Measurements from ENCODE around the gene MBNL2. TPM values are rescaled to one million over a fixed set of nuclear protein-coding genes. Genes with fewer than 3 reads are reported as not detected.

Gene MBNL2
- total and polyA plus RNA-seq, 2 of the 4 experiments (the other 2 are of a cell fraction) = 26.9 to 103 TPM

GRCh38 chr13:97193577-97193976, 28.6 kb upstream of the MBNL2 start:
- Histone ChIP-seq H3K4me1 (ENCODE audit: control insufficient read depth, insufficient read depth, low read length) (peaks cover 13% of the 10 kb centered on the region), H2BK20ac (ENCODE audit: low read depth, low read length) (peak overlapping the region; percentile 91; the same call in 1 of the 2 replicates), H3K4me2 (ENCODE audit: low read depth, low read length) (no peak overlapping the region), H2AK9ac (replicated peaks; ENCODE audit: low read depth, low read length, poor library complexity) (no peak overlapping the region), H4K20me1 (ENCODE audit: insufficient read depth, low read length) (no peaks in the 10 kb centered on the region), H3K14ac (replicated peaks; ENCODE audit: low read depth, low read length) (peak overlapping the region; percentile 61), H4K5ac (ENCODE audit: low read depth, low read length) (peak overlapping the region; percentile 59; the same call in 1 of the 2 replicates), H3K18ac (ENCODE audit: low read depth, low read length) (peak overlapping the region; percentile 24; the same call in 1 of the 2 replicates), H2BK15ac (ENCODE audit: low read depth, low read length) (peak overlapping the region; percentile 92), H3K27ac (ENCODE audit: insufficient read depth, low read length) (no peak overlapping the region), H2BK120ac (ENCODE audit: low read depth, low read length) (peak overlapping the region; percentile 85), H3K9me3 (ENCODE audit: control insufficient read depth, insufficient read depth, low read length) (no peaks in the 10 kb centered on the region), H2AFZ (replicated peaks; ENCODE audit: low read length, poor library complexity) (peak overlapping the region; percentile 1), H2AK5ac (ENCODE audit: low read depth, low read length) (peak overlapping the region; percentile 50), H2BK5ac (ENCODE audit: low read depth, low read length, poor library complexity, severe bottlenecking) (peak overlapping the region; percentile 77), H3K27me3 (ENCODE audit: control insufficient read depth, insufficient read depth, low read length) (no peaks in the 10 kb centered on the region), H3K56ac (ENCODE audit: extremely low read depth, insufficient read depth, low read length) (no peak overlapping the region), H4K8ac (ENCODE audit: low read depth in 2 of 2, low read length in 2 of 2) (peak overlapping the region; percentile 58 to 61), H3K4me3 (ENCODE audit: insufficient read depth, low read depth, low read length) (no peak overlapping the region), H3K4ac (ENCODE audit: low read depth, low read length) (peak overlapping the region; percentile 63), H3K36me3 (ENCODE audit: control insufficient read depth, insufficient read depth, low read length) (no peaks in the 10 kb centered on the region), H4K91ac (ENCODE audit: insufficient read depth, low read depth, low read length) (peak overlapping the region; percentile 66), H3K79me1 (ENCODE audit: low read depth in 1 of 2, low read length in 2 of 2) (no peaks in the 10 kb centered on the region), H3K9me1 (ENCODE audit: insufficient read depth, low read length) (peaks cover 3% of the 10 kb centered on the region; the same call in 1 of the 2 replicates), H3K9ac (ENCODE audit: low read depth, low read length) (no peak overlapping the region), H3K23ac (ENCODE audit: low read depth, low read length) (peak overlapping the region; percentile 6; the same call in 1 of the 2 replicates)
- in situ Hi-C loops (cut with MboI; ENCODE audit: low sequenced_read_pairs) (no loop called here), dilution Hi-C loops (cut with HindIII; ENCODE audit: low sequenced_read_pairs, unreplicated experiment) (no loop called here), intact Hi-C loops (cut with micrococcal nuclease) (no loop called here)
- no TSS peak for BruUV-seq (replicated peaks)
- POLR2A ChIA-PET (ENCODE audit: unreplicated experiment) = no interaction called here
- TF ChIP-seq NFE2L2 (IDR thresholded peaks at IDR 0.05; ENCODE audit: low read depth, low read length) = no peak
- no peak for TF ChIP-seq CTCF (conservative IDR thresholded peaks at IDR 0.05; ENCODE audit: low read depth, low read length)
- TF ChIP-seq RAD21 (IDR thresholded peaks at IDR 0.05; ENCODE audit: low read length) = no peak
- ATAC-seq (ENCODE audit: low read depth) = no peak
- no peak for DNase-seq
- CTCF ChIA-PET = no interaction called here
- WGBS, 2 experiments (ENCODE audit: extremely low coverage in 2 of 2, insufficient read length in 1 of 2) = 100% methylated on average over 2 of the region's 5 CpGs; no CpG with 5 or more reads in 1 of the 2 experiments

Measured in IMR-90 (cell line).